T-cell (primary cell): ENCODE data around the gene PID1. TPM values are rescaled to one million over a fixed set of nuclear protein-coding genes. Genes with fewer than 3 reads are reported as not detected.

ENCODE experiments used
- ATAC-seq, 4 experiments: fragments of 200-7000 bp in 3 of 4; fragments of 150-1000 bp in 1 of 4; cut with Tn5 transposase; replicated peaks in 1 of 4; 1 replicate in 3 of 4; 2 replicates in 1 of 4; pipeline ENCODE4 v1.10.0; 2021; ENCODE audit warnings: moderate library complexity in 3 of 4, mild to moderate bottlenecking in 2 of 4, moderate number of reproducible peaks in 1 of 4
- CTCF ChIA-PET, 2 donors: fragments of 300-600 bp; sonication (Branson Sonifier 250); formaldehyde crosslinking; loops; one replicate each; lab custom pipeline; 2022; ENCODE audit warnings: antibody characterized with exemption in 2 of 2; lab: Charles Lee
- POLR2A ChIA-PET, 2 donors: fragments of 300-600 bp; sonication (Branson Sonifier 250); formaldehyde crosslinking; loops; one replicate each; lab custom pipeline; 2022; ENCODE audit warnings: antibody characterized with exemption in 2 of 2; lab: Charles Lee
- DNase-seq, 35 experiments: peaks; one replicate each; pipeline versions ENCODE4 v3.0.0 to v3.0.0-alpha.2; 2013 to 2023
- H3K27ac ChIP-seq: one replicate; pipeline ENCODE4 v1.5.1; 2013; ENCODE audit warnings: low read length
- H3K27me3 ChIP-seq, 2 experiments: replicated peaks in 1 of 2; 1 replicate in 1 of 2; 2 replicates in 1 of 2; pipeline versions ENCODE4 v1.6.1 to v1.7.0; 2013; ENCODE audit warnings: low read length in 1 of 2, mixed read lengths in 1 of 2; ENCODE audit not compliant: control insufficient read depth in 2 of 2, insufficient read depth in 2 of 2; ENCODE audit errors: extremely low read depth in 1 of 2
- H3K36me3 ChIP-seq, 2 donors: 1 replicate in 1 of 2; 2 replicates in 1 of 2; pipeline versions ENCODE4 v1.6.1 to v1.7.0; 2013; ENCODE audit warnings: low read length in 1 of 2; ENCODE audit not compliant: control insufficient read depth in 2 of 2, insufficient read depth in 1 of 2; ENCODE audit errors: extremely low read depth in 1 of 2
- H3K4me1 ChIP-seq, 2 experiments: 1 replicate in 1 of 2; 2 replicates in 1 of 2; pipeline versions ENCODE4 v1.6.1 to v1.7.0; 2013; ENCODE audit warnings: low read length in 2 of 2, mixed read lengths in 1 of 2; ENCODE audit not compliant: insufficient read depth in 2 of 2, control insufficient read depth in 1 of 2; ENCODE audit errors: extremely low read depth in 1 of 2
- H3K4me3 ChIP-seq, 2 donors: 1 replicate in 1 of 2; 2 replicates in 1 of 2; pipeline versions ENCODE4 v1.5.1 to v1.7.0; 2013; ENCODE audit warnings: mild to moderate bottlenecking in 2 of 2, low read length in 1 of 2, moderate library complexity in 1 of 2; ENCODE audit not compliant: control insufficient read depth in 1 of 2; ENCODE audit errors: extremely low read depth in 1 of 2
- H3K9me3 ChIP-seq: 2 replicates; pipeline ENCODE4 v1.7.0; 2013
- H3K27ac Mint-ChIP-seq, 2 donors: one replicate each; pipeline ENCODE4 v1.8.0; 2020 to 2021; ENCODE audit warnings: mild to moderate bottlenecking in 2 of 2, mixed read lengths in 2 of 2
- H3K27me3 Mint-ChIP-seq, 2 donors: one replicate each; pipeline ENCODE4 v1.8.0; 2021 to 2022; ENCODE audit warnings: mixed read lengths in 2 of 2
- H3K36me3 Mint-ChIP-seq: one replicate; pipeline ENCODE4 v1.8.0; 2021; ENCODE audit warnings: mixed read lengths
- H3K4me1 Mint-ChIP-seq, 3 donors: one replicate each; pipeline ENCODE4 v1.8.0; 2020 to 2022; ENCODE audit warnings: mixed read lengths in 3 of 3, mild to moderate bottlenecking in 1 of 3
- H3K4me3 Mint-ChIP-seq, 3 donors: one replicate each; pipeline ENCODE4 v1.8.0; 2020 to 2022; ENCODE audit warnings: mild to moderate bottlenecking in 3 of 3, mixed read lengths in 3 of 3, moderate library complexity in 3 of 3
- H3K9me3 Mint-ChIP-seq, 3 donors: one replicate each; pipeline ENCODE4 v1.8.0; 2020 to 2022; ENCODE audit warnings: mixed read lengths in 3 of 3
- WGBS: methylation state at CpG from one replicate; pipeline ENCODE4 v1.1.5; 2013; ENCODE audit warnings: missing lambda C conversion rate; ENCODE audit not compliant: insufficient coverage; 5-methylcytosine and 5-hydroxymethylcytosine counted together
- total RNA-seq, 35 experiments: library from RNA in 6 of 35; stranded (reverse) in 6 of 35; fragments of 120-200 nt in 1 of 35; gene quantifications; one replicate each; pipeline versions ENCODE4 v1.2.1 to v1.2.4 and lab custom pipeline; 2013 to 2026

PID1 gene
- total RNA-seq, 5 donors from 2014 or later (not counting 1 experiment from before 2014, with no cell fraction given) = 0.20 to 0.36 (median 0.25) TPM; not detected in 2

- ATAC-seq = no peak
- H3K4me3 ChIP-seq = no peak overlapping the region
- Mint-ChIP-seq H3K4me1 (no peaks in the 10 kb centered on the region), H3K9me3 (peaks cover 0 to 9% (median 4%) of the 10 kb centered on the region in 3 donors), H3K36me3 (no peaks in the 10 kb centered on the region), H3K27ac (no peak overlapping the region), H3K27me3 (no peaks in the 10 kb centered on the region), H3K4me3 (no peak overlapping the region)
- H3K4me1 ChIP-seq = no peaks in the 10 kb centered on the region
- no peak for DNase-seq
- ChIA-PET POLR2A (no interaction called here), CTCF (no interaction called here)
- H3K27ac ChIP-seq = no peak overlapping the region
- 84% methylated on average over 2 of the region's 3 CpGs for WGBS
- H3K27me3 ChIP-seq = no peaks in the 10 kb centered on the region
- peaks cover 3% of the 10 kb centered on the region for H3K9me3 ChIP-seq
- no peaks in the 10 kb centered on the region for H3K36me3 ChIP-seq
Measured at GRCh38 chr2:229087267-229087666, 183.8 kb downstream of the PID1 start.

DNA sequence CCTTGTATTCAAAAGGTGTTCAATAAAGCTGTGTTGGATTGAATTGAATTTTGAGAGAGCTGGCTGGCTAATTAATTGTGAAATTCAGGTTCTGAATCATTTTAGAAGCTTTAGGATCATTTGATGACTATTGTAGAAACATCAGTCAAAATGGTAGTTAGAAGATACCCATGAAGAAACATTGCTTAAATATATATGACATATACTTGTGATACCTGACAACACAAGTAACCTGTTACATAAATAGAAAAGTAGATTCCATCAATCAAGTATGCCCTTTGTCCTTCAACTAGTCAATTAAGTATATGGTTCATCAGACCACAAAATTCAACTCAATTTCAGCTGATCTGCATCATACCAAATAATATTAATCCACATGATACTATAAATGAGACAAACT lies 185.6 kb downstream of the PID1 start:
- Histone ChIP-seq H3K27ac (no peak overlapping the region), H3K36me3 (no peaks in the 10 kb centered on the region), H3K4me3 (no peak overlapping the region), H3K27me3 (no peaks in the 10 kb centered on the region), H3K9me3 (peaks cover 3% of the 10 kb centered on the region), H3K4me1 (no peaks in the 10 kb centered on the region)
- H3K9me3 Mint-ChIP-seq = peaks cover 6 to 14% (median 13%) of the 10 kb centered on the region in 3 donors
- H3K27ac Mint-ChIP-seq = no peak overlapping the region
- H3K4me1 Mint-ChIP-seq = no peaks in the 10 kb centered on the region
- POLR2A ChIA-PET = interaction anchor here in 1 of 2 donors (0.7 kb wide), 1 partner anchor 303 kb away, joined by 5 read pairs; no protein-coding TSS in a partner anchor
- DNase-seq (no peak), ATAC-seq (no peak)
- H3K36me3 Mint-ChIP-seq = no peaks in the 10 kb centered on the region
- H3K27me3 Mint-ChIP-seq = peaks cover 0 to under 1% of the 10 kb centered on the region in 2 donors
- H3K4me3 Mint-ChIP-seq = no peak overlapping the region
- CTCF ChIA-PET = no interaction called here

GRCh38 chr2:229084447-229084846 lies 186.6 kb downstream of the PID1 start:
- CTCF ChIA-PET = no interaction called here

DNA sequence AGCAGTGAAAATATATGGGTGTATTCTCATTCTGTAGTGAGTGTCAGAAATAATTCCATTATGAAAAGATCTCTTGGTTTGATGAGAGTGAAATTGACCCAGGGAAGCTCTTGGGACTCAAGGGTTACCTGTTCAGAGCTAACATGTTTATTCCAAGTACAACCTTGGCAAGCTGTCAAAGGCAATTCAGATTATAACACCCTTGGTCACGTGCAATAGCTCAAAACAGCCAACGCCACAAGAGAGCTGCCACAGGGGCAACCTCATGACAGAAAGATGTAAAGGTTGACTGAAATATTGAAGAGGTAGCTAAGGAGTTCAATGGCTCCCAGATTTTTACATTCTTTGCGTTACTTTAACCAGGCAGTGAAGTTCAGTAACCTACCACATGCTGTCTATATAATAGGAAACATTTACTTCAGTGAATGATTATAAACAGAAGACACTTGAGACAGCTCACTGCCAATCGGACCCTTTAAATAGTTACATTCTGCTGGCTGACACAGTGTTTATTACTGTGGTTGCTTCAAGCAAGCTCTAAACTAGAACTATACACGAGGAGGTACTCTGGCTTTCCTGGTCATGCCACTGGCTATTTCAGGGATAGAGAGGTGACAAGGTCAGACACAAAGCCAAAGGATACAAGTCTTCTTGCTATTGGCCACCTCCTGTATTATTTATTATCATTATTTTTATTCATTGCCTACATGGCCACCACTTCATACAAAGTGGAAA lies 187.3 kb downstream of the PID1 start:
- 100% methylated on average over 1 of the region's 5 CpGs for WGBS
- Histone ChIP-seq H3K4me3 (no peak overlapping the region), H3K9me3 (peaks cover 3% of the 10 kb centered on the region), H3K36me3 (no peaks in the 10 kb centered on the region), H3K4me1 (no peaks in the 10 kb centered on the region), H3K27me3 (no peaks in the 10 kb centered on the region), H3K27ac (no peak overlapping the region)
- Mint-ChIP-seq H3K27me3 (peaks cover 0 to 3% of the 10 kb centered on the region in 2 donors), H3K4me1 (no peaks in the 10 kb centered on the region), H3K36me3 (no peaks in the 10 kb centered on the region), H3K9me3 (peaks cover 5 to 16% (median 9%) of the 10 kb centered on the region in 3 donors), H3K4me3 (no peak overlapping the region), H3K27ac (no peak overlapping the region)
- CTCF ChIA-PET = no interaction called here
- no peak for DNase-seq
- POLR2A ChIA-PET = no interaction called here
- ATAC-seq = no peak

More at GRCh38 chr2:229084447-229084846, 186.6 kb downstream of the PID1 start:
- POLR2A ChIA-PET = no interaction called here
- no peaks in the 10 kb centered on the region for H3K4me1 Mint-ChIP-seq
- Histone ChIP-seq H3K27ac (no peak overlapping the region), H3K4me1 (no peaks in the 10 kb centered on the region), H3K27me3 (no peaks in the 10 kb centered on the region), H3K4me3 (no peak overlapping the region), H3K36me3 (no peaks in the 10 kb centered on the region), H3K9me3 (peaks cover 3% of the 10 kb centered on the region)
- H3K4me3 Mint-ChIP-seq = no peak overlapping the region
- ATAC-seq = no peak
- no peaks in the 10 kb centered on the region for H3K36me3 Mint-ChIP-seq
- 29% methylated on average over 1 of the region's 5 CpGs for WGBS
- H3K9me3 Mint-ChIP-seq = peaks cover 6 to 16% (median 9%) of the 10 kb centered on the region in 3 donors
- no peak for DNase-seq
- H3K27ac Mint-ChIP-seq = no peak overlapping the region
- peaks cover 0 to 3% of the 10 kb centered on the region in 2 donors for H3K27me3 Mint-ChIP-seq

DNA sequence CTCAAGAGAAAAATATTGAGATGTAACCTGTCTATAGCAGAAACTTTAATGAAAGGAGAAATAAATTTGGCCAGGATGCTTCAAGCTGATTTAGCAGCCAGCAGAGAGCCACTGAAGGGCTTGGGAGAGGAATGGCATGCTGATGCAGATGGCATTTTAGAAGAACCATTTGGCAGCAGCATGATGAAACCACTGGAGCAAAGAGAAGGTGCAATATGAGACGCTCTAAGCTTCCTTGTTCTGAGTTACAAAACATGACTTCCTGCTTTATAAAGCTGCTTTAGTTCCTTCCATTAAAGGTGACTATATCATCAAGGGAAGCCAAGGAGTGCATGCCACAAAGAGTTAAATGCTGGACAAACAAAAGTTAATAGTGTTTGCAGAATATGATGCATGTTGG lies 189.7 kb downstream of the PID1 start:
- 20% methylated on average over 1 of the region's 1 CpG for WGBS
- no peaks in the 10 kb centered on the region for H3K36me3 Mint-ChIP-seq
- H3K27ac ChIP-seq = no peak overlapping the region
- peaks cover 0 to 3% of the 10 kb centered on the region in 2 donors for H3K27me3 Mint-ChIP-seq
- peaks cover 7 to 16% (median 13%) of the 10 kb centered on the region in 3 donors for H3K9me3 Mint-ChIP-seq
- DNase-seq (no peak), ATAC-seq (no peak)
- no peaks in the 10 kb centered on the region for H3K4me1 Mint-ChIP-seq
- CTCF ChIA-PET = no interaction called here
- H3K4me3 ChIP-seq = no peak overlapping the region
- H3K27ac Mint-ChIP-seq = no peak overlapping the region
- POLR2A ChIA-PET = no interaction called here
- H3K27me3 ChIP-seq = no peaks in the 10 kb centered on the region
- H3K4me3 Mint-ChIP-seq = no peak overlapping the region
- H3K4me1 ChIP-seq = no peaks in the 10 kb centered on the region
- H3K36me3 ChIP-seq = no peaks in the 10 kb centered on the region
- H3K9me3 ChIP-seq = peaks cover 3% of the 10 kb centered on the region

GRCh38 chr2:229080172-229080571 lies 190.9 kb downstream of the PID1 start:
- Histone ChIP-seq H3K27ac (no peak overlapping the region), H3K4me3 (no peak overlapping the region)
- H3K4me1 Mint-ChIP-seq = no peaks in the 10 kb centered on the region

More at GRCh38 chr2:229080172-229080571, 190.9 kb downstream of the PID1 start:
- DNase-seq (no peak), ATAC-seq (no peak)
- H3K27me3 Mint-ChIP-seq = peaks cover 0 to 3% of the 10 kb centered on the region in 2 donors
- Histone ChIP-seq H3K36me3 (no peaks in the 10 kb centered on the region), H3K4me1 (no peaks in the 10 kb centered on the region), H3K27me3 (no peaks in the 10 kb centered on the region), H3K9me3 (peaks cover 3% of the 10 kb centered on the region)
- H3K4me3 Mint-ChIP-seq = no peak overlapping the region
- WGBS = 17% methylated on average over 1 of the region's 1 CpG
- ChIA-PET CTCF (no interaction called here), POLR2A (no interaction called here)
- H3K9me3 Mint-ChIP-seq = peaks cover 19 to 24% (median 24%) of the 10 kb centered on the region in 3 donors
- H3K36me3 Mint-ChIP-seq = no peaks in the 10 kb centered on the region
- H3K27ac Mint-ChIP-seq = no peak overlapping the region
